MM.1S (cell line): ENCODE measurements around the gene CDH20.

Source experiments
- CTCF ChIP-seq: fragments of 300-600 bp; sonication (generic); IDR thresholded peaks from 2 replicates; pipeline ENCODE4 v1.5.1; 2016; ENCODE audit warnings: antibody characterized with exemption, low read length, mixed read lengths
- EZH2phosphoT487 ChIP-seq: fragments of 300-600 bp; sonication (generic); IDR thresholded peaks from 2 replicates; pipeline ENCODE4 v1.6.1; 2018; ENCODE audit warnings: antibody characterized with exemption, low read length

DNA sequence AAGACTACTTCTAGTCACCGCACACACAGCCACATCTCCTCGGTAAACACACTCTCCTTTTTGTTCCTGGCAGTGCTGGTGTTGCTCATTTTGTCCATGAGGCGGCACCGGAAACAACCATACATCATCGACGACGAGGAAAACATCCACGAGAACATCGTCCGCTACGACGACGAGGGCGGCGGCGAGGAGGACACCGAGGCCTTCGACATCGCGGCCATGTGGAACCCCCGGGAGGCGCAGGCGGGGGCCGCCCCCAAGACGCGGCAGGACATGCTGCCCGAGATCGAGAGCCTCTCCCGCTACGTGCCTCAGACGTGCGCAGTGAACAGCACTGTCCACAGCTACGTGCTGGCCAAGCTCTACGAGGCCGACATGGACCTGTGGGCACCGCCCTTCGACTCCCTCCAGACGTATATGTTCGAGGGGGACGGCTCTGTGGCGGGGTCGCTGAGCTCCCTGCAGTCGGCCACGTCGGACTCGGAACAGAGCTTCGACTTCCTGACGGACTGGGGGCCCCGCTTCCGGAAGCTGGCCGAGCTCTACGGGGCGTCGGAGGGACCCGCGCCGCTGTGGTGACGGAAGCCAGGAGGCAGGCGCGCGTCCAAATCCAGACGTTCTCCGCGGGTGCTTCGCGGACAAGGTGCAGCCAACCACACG is 221.0 kb downstream of the CDH20 start:
- TF ChIP-seq CTCF, result no peak
- no peak for TF ChIP-seq EZH2phosphoT487
